ENCODE measurements around the gene ULK1.
"Not testable (repeated sequence)": the region's sequence is repeated elsewhere in the genome, so short reads cannot be mapped to it uniquely, and the experiment has no call there.

Gene ULK1

GRCh38 chr12:131959116-131959515 lies 64.7 kb downstream of the ULK1 start:
- no peak overlapping the region for H3K27ac ChIP-seq (ENCODE audit: poor library complexity, severe bottlenecking)

GRCh38 chr12:131959641-131960589 lies 65.5 kb downstream of the ULK1 start:
- peaks cover 18% of the 10 kb centered on the region for H3K36me3 ChIP-seq (ENCODE audit: low read depth)
- DNase-seq (ENCODE audit: low spot score) (no peak), ATAC-seq (ENCODE audit: low read depth) (0 out of 3 replicates have a peak, but pooled peaks have one; percentile 15)
- H3K4me3 ChIP-seq (ENCODE audit: severe bottlenecking) = no peak overlapping the region
- H3K27me3 ChIP-seq (ENCODE audit: insufficient read depth, poor library complexity, severe bottlenecking) = no peaks in the 10 kb centered on the region
- H3K4me1 ChIP-seq (ENCODE audit: insufficient read depth, poor library complexity, severe bottlenecking) = peaks cover 11% of the 10 kb centered on the region
- H3K27ac ChIP-seq (ENCODE audit: poor library complexity, severe bottlenecking) = no peak overlapping the region
- TF ChIP-seq, protein P1, sequence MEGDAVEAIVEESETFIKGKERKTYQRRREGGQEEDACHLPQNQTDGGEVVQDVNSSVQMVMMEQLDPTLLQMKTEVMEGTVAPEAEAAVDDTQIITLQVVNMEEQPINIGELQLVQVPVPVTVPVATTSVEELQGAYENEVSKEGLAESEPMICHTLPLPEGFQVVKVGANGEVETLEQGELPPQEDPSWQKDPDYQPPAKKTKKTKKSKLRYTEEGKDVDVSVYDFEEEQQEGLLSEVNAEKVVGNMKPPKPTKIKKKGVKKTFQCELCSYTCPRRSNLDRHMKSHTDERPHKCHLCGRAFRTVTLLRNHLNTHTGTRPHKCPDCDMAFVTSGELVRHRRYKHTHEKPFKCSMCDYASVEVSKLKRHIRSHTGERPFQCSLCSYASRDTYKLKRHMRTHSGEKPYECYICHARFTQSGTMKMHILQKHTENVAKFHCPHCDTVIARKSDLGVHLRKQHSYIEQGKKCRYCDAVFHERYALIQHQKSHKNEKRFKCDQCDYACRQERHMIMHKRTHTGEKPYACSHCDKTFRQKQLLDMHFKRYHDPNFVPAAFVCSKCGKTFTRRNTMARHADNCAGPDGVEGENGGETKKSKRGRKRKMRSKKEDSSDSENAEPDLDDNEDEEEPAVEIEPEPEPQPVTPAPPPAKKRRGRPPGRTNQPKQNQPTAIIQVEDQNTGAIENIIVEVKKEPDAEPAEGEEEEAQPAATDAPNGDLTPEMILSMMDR (IDR thresholded peaks at IDR 0.05; ENCODE audit: poor library complexity, severe bottlenecking) = no peak
- no peaks in the 10 kb centered on the region for H3K9me3 ChIP-seq (ENCODE audit: severe bottlenecking)

More at GRCh38 chr12:131959116-131959515, 64.7 kb downstream of the ULK1 start:
- H3K9me3 ChIP-seq (ENCODE audit: severe bottlenecking) = no peaks in the 10 kb centered on the region
- no peaks in the 10 kb centered on the region for H3K27me3 ChIP-seq (ENCODE audit: insufficient read depth, poor library complexity, severe bottlenecking)
- ATAC-seq (ENCODE audit: low read depth) (no peak), DNase-seq (ENCODE audit: low spot score) (no peak)
- H3K4me3 ChIP-seq (ENCODE audit: severe bottlenecking) = no peak overlapping the region
- H3K4me1 ChIP-seq (ENCODE audit: insufficient read depth, poor library complexity, severe bottlenecking) = peaks cover 11% of the 10 kb centered on the region
- H3K36me3 ChIP-seq (ENCODE audit: low read depth) = peaks cover 18% of the 10 kb centered on the region
- TF ChIP-seq, protein P1 (IDR thresholded peaks at IDR 0.05; ENCODE audit: poor library complexity, severe bottlenecking) = no peak

DNA sequence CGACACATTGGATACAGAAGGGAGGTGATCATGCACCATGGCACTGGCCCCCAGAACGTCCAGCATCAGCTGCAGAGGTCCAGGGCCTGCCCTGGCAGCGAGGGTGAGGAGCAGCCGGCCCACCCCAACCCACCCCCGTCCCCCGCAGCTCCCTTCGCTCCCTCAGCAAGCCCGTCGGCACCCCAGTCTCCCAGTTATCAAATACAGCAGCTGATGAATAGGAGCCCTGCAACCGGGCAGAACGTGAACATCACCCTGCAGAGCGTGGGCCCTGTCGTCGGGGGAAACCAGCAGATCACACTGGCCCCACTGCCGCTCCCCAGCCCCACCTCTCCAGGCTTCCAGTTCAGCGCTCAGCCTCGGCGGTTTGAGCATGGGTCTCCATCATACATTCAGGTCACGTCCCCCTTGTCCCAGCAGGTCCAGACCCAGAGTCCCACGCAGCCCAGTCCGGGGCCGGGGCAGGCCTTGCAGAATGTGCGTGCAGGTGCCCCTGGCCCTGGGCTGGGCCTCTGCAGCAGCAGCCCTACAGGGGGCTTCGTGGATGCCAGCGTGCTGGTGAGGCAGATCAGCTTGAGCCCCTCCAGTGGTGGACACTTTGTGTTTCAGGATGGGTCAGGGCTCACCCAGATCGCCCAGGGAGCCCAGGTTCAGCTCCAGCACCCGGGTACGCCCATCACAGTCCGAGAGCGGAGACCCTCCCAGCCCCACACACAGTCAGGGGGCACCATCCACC lies 66.3 kb downstream of the ULK1 start:
- not testable (repeated sequence) for ATAC-seq (ENCODE audit: low read depth); H3K4me3 ChIP-seq (ENCODE audit: severe bottlenecking); H3K27me3 ChIP-seq (ENCODE audit: insufficient read depth, poor library complexity, severe bottlenecking); DNase-seq (ENCODE audit: low spot score); H3K27ac ChIP-seq (ENCODE audit: poor library complexity, severe bottlenecking); H3K4me1 ChIP-seq (ENCODE audit: insufficient read depth, poor library complexity, severe bottlenecking); H3K9me3 ChIP-seq (ENCODE audit: severe bottlenecking)
- peaks cover 18% of the 10 kb centered on the region for H3K36me3 ChIP-seq (ENCODE audit: low read depth)

DNA sequence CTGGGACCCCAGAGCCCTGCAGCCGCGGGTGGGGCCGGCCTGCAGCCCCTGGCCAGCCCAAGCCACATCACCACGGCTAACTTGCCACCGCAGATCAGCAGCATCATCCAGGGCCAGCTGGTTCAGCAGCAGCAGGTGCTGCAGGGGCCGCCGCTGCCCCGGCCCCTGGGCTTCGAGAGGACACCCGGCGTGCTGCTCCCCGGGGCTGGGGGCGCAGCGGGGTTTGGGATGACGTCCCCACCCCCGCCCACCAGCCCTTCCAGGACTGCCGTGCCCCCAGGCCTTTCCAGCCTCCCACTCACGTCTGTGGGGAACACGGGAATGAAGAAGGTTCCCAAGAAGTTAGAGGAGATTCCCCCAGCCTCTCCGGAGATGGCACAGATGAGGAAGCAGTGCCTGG lies 66.9 kb downstream of the ULK1 start:
- H3K4me3 ChIP-seq (ENCODE audit: severe bottlenecking); H3K9me3 ChIP-seq (ENCODE audit: severe bottlenecking); DNase-seq (ENCODE audit: low spot score); H3K4me1 ChIP-seq (ENCODE audit: insufficient read depth, poor library complexity, severe bottlenecking); ATAC-seq (ENCODE audit: low read depth); H3K27me3 ChIP-seq (ENCODE audit: insufficient read depth, poor library complexity, severe bottlenecking); H3K27ac ChIP-seq (ENCODE audit: poor library complexity, severe bottlenecking): not testable (repeated sequence)
- peaks cover 18% of the 10 kb centered on the region for H3K36me3 ChIP-seq (ENCODE audit: low read depth)

DNA sequence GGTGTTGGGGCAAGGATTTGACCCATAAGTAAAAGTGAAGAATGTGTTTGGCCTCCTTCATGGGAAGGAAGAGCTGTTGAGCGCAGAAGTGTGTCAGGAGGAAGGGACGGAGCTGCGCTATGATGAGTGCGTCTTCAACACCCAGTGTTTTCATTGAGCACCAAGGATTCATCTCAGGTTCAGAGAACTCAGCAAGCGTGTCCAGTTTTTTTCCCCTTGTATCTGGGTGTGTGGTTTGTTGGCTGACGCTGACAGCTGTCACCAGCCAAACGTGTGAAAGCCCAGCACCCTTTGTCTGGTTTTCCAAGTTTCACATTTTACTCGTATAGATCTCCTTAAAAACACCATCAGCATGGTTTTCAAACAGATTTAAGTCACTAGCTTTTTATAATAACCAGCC lies 67.6 kb downstream of the ULK1 start:
- ATAC-seq (ENCODE audit: low read depth) (no peak), DNase-seq (ENCODE audit: low spot score) (no peak)
- TF ChIP-seq, protein P1 (IDR thresholded peaks at IDR 0.05; ENCODE audit: poor library complexity, severe bottlenecking) = no peak
- Histone ChIP-seq H3K4me3 (ENCODE audit: severe bottlenecking) (no peak overlapping the region), H3K9me3 (ENCODE audit: severe bottlenecking) (no peaks in the 10 kb centered on the region), H3K27me3 (ENCODE audit: insufficient read depth, poor library complexity, severe bottlenecking) (no peaks in the 10 kb centered on the region), H3K36me3 (ENCODE audit: low read depth) (peaks cover 18% of the 10 kb centered on the region), H3K4me1 (ENCODE audit: insufficient read depth, poor library complexity, severe bottlenecking) (no peaks in the 10 kb centered on the region), H3K27ac (ENCODE audit: poor library complexity, severe bottlenecking) (no peak overlapping the region)
